SK-N-SH treated with all-trans-retinoic acid at 6 μM for 48 hours (cell line): Measurements from ENCODE around the gene CAPN11.

ENCODE experiments used
- ATAC-seq: fragments of 200-7000 bp; cut with Tn5 transposase; 3 replicates; pipeline ENCODE4 v1.9.1; 2020; ENCODE audit warnings: mild to moderate bottlenecking, moderate library complexity
- ARNTL ChIP-seq: fragments of 450-650 bp; formaldehyde crosslinking; IDR thresholded peaks from 2 replicates; pipeline ENCODE4 v1.5.0; 2020; ENCODE audit warnings: low read depth, mild to moderate bottlenecking, moderate library complexity, borderline replicate concordance
- CREB5 ChIP-seq: fragments of 250-450 bp; sonication (Bioruptor Pico); IDR thresholded peaks from 2 replicates; pipeline ENCODE4 v1.5.1; 2020; ENCODE audit warnings: low read depth, mild to moderate bottlenecking, moderate library complexity
- CSDC2 ChIP-seq: fragments of 250-450 bp; sonication (Bioruptor Pico); IDR thresholded peaks from 2 replicates; pipeline ENCODE4 v1.5.0; 2020; ENCODE audit warnings: mild to moderate bottlenecking, moderate library complexity
- ESRRG ChIP-seq: fragments of 250-450 bp; sonication (Bioruptor Pico); IDR thresholded peaks from 2 replicates; pipeline ENCODE4 v1.6.1; 2021; ENCODE audit warnings: mild to moderate bottlenecking
- GLIS3 ChIP-seq: fragments of 250-450 bp; sonication (Bioruptor Pico); IDR thresholded peaks from 2 replicates; pipeline ENCODE4 v1.5.0; 2020; ENCODE audit warnings: mild to moderate bottlenecking, moderate library complexity
- ISL1 ChIP-seq: fragments of 250-450 bp; sonication (Bioruptor Pico); IDR thresholded peaks from 2 replicates; pipeline ENCODE4 v2.1.2; 2022; ENCODE audit warnings: mild to moderate bottlenecking, moderate library complexity
- PPARA ChIP-seq: fragments of 250-450 bp; sonication (Bioruptor Pico); IDR thresholded peaks from 2 replicates; pipeline ENCODE4 v1.5.0; 2020; ENCODE audit warnings: mild to moderate bottlenecking, borderline replicate concordance
- RARB ChIP-seq: fragments of 250-450 bp; sonication (Bioruptor Pico); IDR thresholded peaks from 2 replicates; pipeline ENCODE4 v1.8.0; 2021; ENCODE audit warnings: mild to moderate bottlenecking, moderate library complexity
- SNAI2 ChIP-seq: fragments of 250-450 bp; sonication (Bioruptor Pico); IDR thresholded peaks from 2 replicates; pipeline ENCODE4 v1.5.0; 2020; ENCODE audit warnings: mild to moderate bottlenecking, moderate library complexity
- TCF4 ChIP-seq: fragments of 250-450 bp; sonication (Bioruptor Pico); IDR thresholded peaks from 2 replicates; pipeline ENCODE4 v1.8.0; 2021; ENCODE audit warnings: mild to moderate bottlenecking, moderate library complexity, borderline replicate concordance
- ZC3H10 ChIP-seq: fragments of 250-450 bp; sonication (Bioruptor Pico); IDR thresholded peaks from 2 replicates; pipeline ENCODE4 v1.5.1; 2021; ENCODE audit warnings: mild to moderate bottlenecking, moderate library complexity
- ZFP3 ChIP-seq: fragments of 250-450 bp; sonication (Bioruptor Pico); IDR thresholded peaks from 2 replicates; pipeline ENCODE4 v1.5.0; 2020; ENCODE audit warnings: mild to moderate bottlenecking, moderate library complexity
- ZFP30 ChIP-seq: fragments of 450-650 bp; formaldehyde crosslinking; IDR thresholded peaks from 2 replicates; pipeline ENCODE4 v1.5.0; 2022; ENCODE audit warnings: mild to moderate bottlenecking, moderate library complexity
- ZNF8 ChIP-seq: fragments of 450-650 bp; formaldehyde crosslinking; IDR thresholded peaks from 2 replicates; pipeline ENCODE4 v1.5.0; 2020; ENCODE audit warnings: mild to moderate bottlenecking, moderate library complexity
- TF ChIP-seq, protein P1 (sequence below): fragments of 250-450 bp; sonication (Bioruptor Pico); IDR thresholded peaks from 2 replicates; pipeline ENCODE4 v1.8.0; 2021; ENCODE audit warnings: low read depth, mild to moderate bottlenecking, moderate library complexity, borderline replicate concordance
- TF ChIP-seq, protein P2 (sequence below): fragments of 250-450 bp; sonication (Bioruptor Pico); IDR thresholded peaks from 2 replicates; pipeline ENCODE4 v1.5.0; 2020; ENCODE audit warnings: mild to moderate bottlenecking, moderate library complexity
- TF ChIP-seq, protein P3 (sequence below): fragments of 250-450 bp; sonication (Bioruptor Pico); IDR thresholded peaks from 2 replicates; pipeline ENCODE4 v1.5.1; 2021; ENCODE audit warnings: mild to moderate bottlenecking, moderate library complexity
- TF ChIP-seq, protein P4 (sequence below): fragments of 250-450 bp; sonication (Bioruptor Pico); IDR thresholded peaks from 2 replicates; pipeline ENCODE4 v1.8.0; 2020; ENCODE audit warnings: mild to moderate bottlenecking, moderate library complexity, borderline replicate concordance

Gene CAPN11

GRCh38 chr6:44119704-44120262 lies 38.8 kb upstream of the CAPN11 start:
- no peak for ATAC-seq
- TF ChIP-seq CREB5 (CRISPR knock-in tag) (no peak), ZNF8 (CRISPR knock-in tag) (no peak), GLIS3 (CRISPR knock-in tag) (no peak), ARNTL (CRISPR knock-in tag) (no peak), RARB (CRISPR knock-in tag) (no peak), CSDC2 (CRISPR knock-in tag) (no peak), ESRRG (CRISPR knock-in tag) (no peak)
- TF ChIP-seq, protein P1, sequence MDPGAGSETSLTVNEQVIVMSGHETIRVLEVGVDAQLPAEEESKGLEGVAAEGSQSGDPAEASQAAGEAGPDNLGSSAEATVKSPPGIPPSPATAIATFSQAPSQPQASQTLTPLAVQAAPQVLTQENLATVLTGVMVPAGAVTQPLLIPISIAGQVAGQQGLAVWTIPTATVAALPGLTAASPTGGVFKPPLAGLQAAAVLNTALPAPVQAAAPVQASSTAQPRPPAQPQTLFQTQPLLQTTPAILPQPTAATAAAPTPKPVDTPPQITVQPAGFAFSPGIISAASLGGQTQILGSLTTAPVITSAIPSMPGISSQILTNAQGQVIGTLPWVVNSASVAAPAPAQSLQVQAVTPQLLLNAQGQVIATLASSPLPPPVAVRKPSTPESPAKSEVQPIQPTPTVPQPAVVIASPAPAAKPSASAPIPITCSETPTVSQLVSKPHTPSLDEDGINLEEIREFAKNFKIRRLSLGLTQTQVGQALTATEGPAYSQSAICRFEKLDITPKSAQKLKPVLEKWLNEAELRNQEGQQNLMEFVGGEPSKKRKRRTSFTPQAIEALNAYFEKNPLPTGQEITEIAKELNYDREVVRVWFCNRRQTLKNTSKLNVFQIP (CRISPR knock-in tag): no peak

DNA sequence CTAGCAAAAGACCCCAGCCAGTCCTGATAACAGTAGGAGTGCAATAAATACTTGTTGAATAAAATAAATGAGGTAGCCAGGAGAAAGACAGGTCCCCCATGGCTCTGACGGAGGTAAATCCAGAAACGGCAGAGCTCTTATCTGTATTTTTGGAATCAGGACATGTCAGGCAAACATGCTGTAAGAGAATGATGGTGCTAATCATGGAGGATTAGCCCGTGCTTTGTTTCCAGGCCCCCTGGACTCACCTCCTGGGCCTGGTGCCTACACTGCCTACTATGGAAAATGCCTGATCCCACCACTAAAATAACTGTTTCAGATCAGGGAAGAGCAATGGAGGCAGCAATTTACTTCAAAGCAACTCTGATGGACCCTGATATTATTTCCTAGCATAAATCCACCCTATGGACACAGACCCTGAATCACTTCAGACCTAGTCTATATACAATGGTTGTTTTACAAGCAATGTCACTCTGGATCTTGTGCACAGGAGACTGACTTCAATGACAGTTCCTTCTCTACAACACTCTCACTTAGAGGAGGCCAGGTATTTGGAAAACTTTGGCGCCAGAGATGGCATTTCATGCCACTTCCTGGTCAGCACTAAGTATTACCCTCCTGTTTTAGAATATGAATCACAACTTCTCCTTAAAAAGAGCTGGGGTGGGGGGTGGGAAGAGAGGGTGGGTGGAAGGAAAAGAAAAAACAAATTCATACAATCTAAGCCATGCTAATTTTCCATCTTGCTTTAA lies 37.8 kb upstream of the CAPN11 start:
- TF ChIP-seq ZNF8 (CRISPR knock-in tag): no peak
- TF ChIP-seq, protein P2, sequence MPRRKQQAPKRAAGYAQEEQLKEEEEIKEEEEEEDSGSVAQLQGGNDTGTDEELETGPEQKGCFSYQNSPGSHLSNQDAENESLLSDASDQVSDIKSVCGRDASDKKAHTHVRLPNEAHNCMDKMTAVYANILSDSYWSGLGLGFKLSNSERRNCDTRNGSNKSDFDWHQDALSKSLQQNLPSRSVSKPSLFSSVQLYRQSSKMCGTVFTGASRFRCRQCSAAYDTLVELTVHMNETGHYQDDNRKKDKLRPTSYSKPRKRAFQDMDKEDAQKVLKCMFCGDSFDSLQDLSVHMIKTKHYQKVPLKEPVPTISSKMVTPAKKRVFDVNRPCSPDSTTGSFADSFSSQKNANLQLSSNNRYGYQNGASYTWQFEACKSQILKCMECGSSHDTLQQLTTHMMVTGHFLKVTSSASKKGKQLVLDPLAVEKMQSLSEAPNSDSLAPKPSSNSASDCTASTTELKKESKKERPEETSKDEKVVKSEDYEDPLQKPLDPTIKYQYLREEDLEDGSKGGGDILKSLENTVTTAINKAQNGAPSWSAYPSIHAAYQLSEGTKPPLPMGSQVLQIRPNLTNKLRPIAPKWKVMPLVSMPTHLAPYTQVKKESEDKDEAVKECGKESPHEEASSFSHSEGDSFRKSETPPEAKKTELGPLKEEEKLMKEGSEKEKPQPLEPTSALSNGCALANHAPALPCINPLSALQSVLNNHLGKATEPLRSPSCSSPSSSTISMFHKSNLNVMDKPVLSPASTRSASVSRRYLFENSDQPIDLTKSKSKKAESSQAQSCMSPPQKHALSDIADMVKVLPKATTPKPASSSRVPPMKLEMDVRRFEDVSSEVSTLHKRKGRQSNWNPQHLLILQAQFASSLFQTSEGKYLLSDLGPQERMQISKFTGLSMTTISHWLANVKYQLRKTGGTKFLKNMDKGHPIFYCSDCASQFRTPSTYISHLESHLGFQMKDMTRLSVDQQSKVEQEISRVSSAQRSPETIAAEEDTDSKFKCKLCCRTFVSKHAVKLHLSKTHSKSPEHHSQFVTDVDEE: no peak
- no peak for TF ChIP-seq ZFP3 (CRISPR knock-in tag)
- no peak for TF ChIP-seq CSDC2 (CRISPR knock-in tag)
- TF ChIP-seq, protein P3, sequence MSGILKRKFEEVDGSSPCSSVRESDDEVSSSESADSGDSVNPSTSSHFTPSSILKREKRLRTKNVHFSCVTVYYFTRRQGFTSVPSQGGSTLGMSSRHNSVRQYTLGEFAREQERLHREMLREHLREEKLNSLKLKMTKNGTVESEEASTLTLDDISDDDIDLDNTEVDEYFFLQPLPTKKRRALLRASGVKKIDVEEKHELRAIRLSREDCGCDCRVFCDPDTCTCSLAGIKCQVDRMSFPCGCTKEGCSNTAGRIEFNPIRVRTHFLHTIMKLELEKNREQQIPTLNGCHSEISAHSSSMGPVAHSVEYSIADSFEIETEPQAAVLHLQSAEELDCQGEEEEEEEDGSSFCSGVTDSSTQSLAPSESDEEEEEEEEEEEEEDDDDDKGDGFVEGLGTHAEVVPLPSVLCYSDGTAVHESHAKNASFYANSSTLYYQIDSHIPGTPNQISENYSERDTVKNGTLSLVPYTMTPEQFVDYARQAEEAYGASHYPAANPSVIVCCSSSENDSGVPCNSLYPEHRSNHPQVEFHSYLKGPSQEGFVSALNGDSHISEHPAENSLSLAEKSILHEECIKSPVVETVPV (CRISPR knock-in tag): no peak
- no peak for TF ChIP-seq ZC3H10
- TF ChIP-seq, protein P4, sequence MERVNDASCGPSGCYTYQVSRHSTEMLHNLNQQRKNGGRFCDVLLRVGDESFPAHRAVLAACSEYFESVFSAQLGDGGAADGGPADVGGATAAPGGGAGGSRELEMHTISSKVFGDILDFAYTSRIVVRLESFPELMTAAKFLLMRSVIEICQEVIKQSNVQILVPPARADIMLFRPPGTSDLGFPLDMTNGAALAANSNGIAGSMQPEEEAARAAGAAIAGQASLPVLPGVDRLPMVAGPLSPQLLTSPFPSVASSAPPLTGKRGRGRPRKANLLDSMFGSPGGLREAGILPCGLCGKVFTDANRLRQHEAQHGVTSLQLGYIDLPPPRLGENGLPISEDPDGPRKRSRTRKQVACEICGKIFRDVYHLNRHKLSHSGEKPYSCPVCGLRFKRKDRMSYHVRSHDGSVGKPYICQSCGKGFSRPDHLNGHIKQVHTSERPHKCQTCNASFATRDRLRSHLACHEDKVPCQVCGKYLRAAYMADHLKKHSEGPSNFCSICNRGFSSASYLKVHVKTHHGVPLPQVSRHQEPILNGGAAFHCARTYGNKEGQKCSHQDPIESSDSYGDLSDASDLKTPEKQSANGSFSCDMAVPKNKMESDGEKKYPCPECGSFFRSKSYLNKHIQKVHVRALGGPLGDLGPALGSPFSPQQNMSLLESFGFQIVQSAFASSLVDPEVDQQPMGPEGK (CRISPR knock-in tag): no peak
- TF ChIP-seq ISL1 (CRISPR knock-in tag): no peak
- no peak for TF ChIP-seq GLIS3 (CRISPR knock-in tag)
- TF ChIP-seq ZFP30: no peak
- TF ChIP-seq TCF4: no peak
- ATAC-seq: no peak

GRCh38 chr6:44122801-44123200 lies 35.8 kb upstream of the CAPN11 start:
- TF ChIP-seq, protein P4 (CRISPR knock-in tag): no peak
- TF ChIP-seq ZNF8 (CRISPR knock-in tag) (no peak), ZC3H10 (no peak), GLIS3 (CRISPR knock-in tag) (no peak), PPARA (CRISPR knock-in tag) (no peak), TCF4 (no peak), RARB (CRISPR knock-in tag) (no peak), ARNTL (CRISPR knock-in tag) (no peak), SNAI2 (no peak)
- no peak for ATAC-seq
